Loucy (cell line): ENCODE measurements around the gene SUOX.

Experiments
- H2AFZ ChIP-seq: fragments of 200-600 bp; sonication (generic); 2 replicates; pipeline ENCODE4 v1.6.0; 2016; ENCODE audit warnings: antibody characterized with exemption, mild to moderate bottlenecking, low read length, moderate library complexity
- H3F3A ChIP-seq: fragments of 200-600 bp; 2 replicates; pipeline ENCODE4 v1.6.0; 2016; ENCODE audit warnings: antibody characterized with exemption, low read depth, mild to moderate bottlenecking
- H3K27me3 ChIP-seq: fragments of 200-600 bp; sonication (generic); 2 replicates; pipeline ENCODE4 v1.6.1; 2014; ENCODE audit warnings: low read length, mild to moderate bottlenecking; ENCODE audit not compliant: insufficient read depth, poor library complexity, severe bottlenecking
- H3K36me3 ChIP-seq: fragments of 200-600 bp; sonication (generic); 2 replicates; pipeline ENCODE4 v1.6.1; 2016; ENCODE audit warnings: low read length; ENCODE audit not compliant: insufficient read depth
- H3K4me1 ChIP-seq: fragments of 200-600 bp; sonication (generic); 2 replicates; pipeline ENCODE4 v1.5.1; 2014; ENCODE audit warnings: low read length, mild to moderate bottlenecking; ENCODE audit not compliant: insufficient read depth, poor library complexity, severe bottlenecking
- H3K4me2 ChIP-seq: fragments of 200-600 bp; sonication (generic); 2 replicates; pipeline ENCODE4 v1.6.0; 2014; ENCODE audit warnings: antibody characterized with exemption, low read length, low read depth, mild to moderate bottlenecking; ENCODE audit not compliant: poor library complexity, severe bottlenecking
- H3K4me3 ChIP-seq: fragments of 200-600 bp; sonication (generic); 2 replicates; pipeline ENCODE4 v1.5.1; 2014; ENCODE audit warnings: low read length, mild to moderate bottlenecking, mixed read lengths; ENCODE audit not compliant: poor library complexity, severe bottlenecking
- H3K79me2 ChIP-seq: fragments of 200-600 bp; sonication (generic); 2 replicates; pipeline ENCODE4 v1.6.1; 2014; ENCODE audit warnings: low read length; ENCODE audit not compliant: insufficient read depth
- H3K9ac ChIP-seq: fragments of 200-600 bp; sonication (generic); 2 replicates; pipeline ENCODE4 v1.6.0; 2014; ENCODE audit warnings: mild to moderate bottlenecking, low read depth, low read length, moderate library complexity; ENCODE audit not compliant: poor library complexity, severe bottlenecking
- H3K9me2 ChIP-seq: fragments of 200-600 bp; sonication (generic); replicated peaks from 2 replicates; pipeline ENCODE4 v1.6.1; 2016; ENCODE audit warnings: low read depth, low read length, mixed read lengths
- H3K9me3 ChIP-seq: fragments of 200-600 bp; sonication (generic); 2 replicates; pipeline ENCODE4 v1.6.1; 2014; ENCODE audit warnings: mild to moderate bottlenecking, antibody characterized with exemption, low read length, low read depth; ENCODE audit not compliant: insufficient read depth
- H4K20me1 ChIP-seq: fragments of 200-600 bp; sonication (generic); 2 replicates; pipeline ENCODE4 v1.6.0; 2014; ENCODE audit warnings: antibody characterized with exemption, low read length, mild to moderate bottlenecking; ENCODE audit not compliant: insufficient read depth, poor library complexity, severe bottlenecking
- CTCF ChIP-seq: fragments of 200-600 bp; sonication (generic); conservative IDR thresholded peaks from 2 replicates; pipeline ENCODE4 v1.5.1; 2014; ENCODE audit warnings: mild to moderate bottlenecking, antibody characterized with exemption, low read length
- EZH2phosphoT487 ChIP-seq: fragments of 200-600 bp; IDR thresholded peaks from 2 replicates; pipeline ENCODE4 v1.6.1; 2018; ENCODE audit warnings: antibody characterized with exemption, mild to moderate bottlenecking, moderate library complexity, borderline replicate concordance

SUOX gene

GRCh38 chr12:56018356-56018755, 21.3 kb downstream of the SUOX start:
- no peak overlapping the region for H3K4me3 ChIP-seq
- TF ChIP-seq EZH2phosphoT487 (no peak), CTCF (no peak)
- H3K9ac ChIP-seq, result no peak overlapping the region
- H3F3A ChIP-seq, result no peaks in the 10 kb centered on the region
- H2AFZ ChIP-seq, result no peak overlapping the region
- H3K27me3 ChIP-seq, result no peaks in the 10 kb centered on the region
- H4K20me1 ChIP-seq, result no peaks in the 10 kb centered on the region
- no peaks in the 10 kb centered on the region for H3K36me3 ChIP-seq
- no peaks in the 10 kb centered on the region for H3K79me2 ChIP-seq
- no peak overlapping the region for H3K4me2 ChIP-seq
- H3K9me2 ChIP-seq, result no peaks in the 10 kb centered on the region
- peaks cover 6% of the 10 kb centered on the region for H3K4me1 ChIP-seq
- no peaks in the 10 kb centered on the region for H3K9me3 ChIP-seq

DNA sequence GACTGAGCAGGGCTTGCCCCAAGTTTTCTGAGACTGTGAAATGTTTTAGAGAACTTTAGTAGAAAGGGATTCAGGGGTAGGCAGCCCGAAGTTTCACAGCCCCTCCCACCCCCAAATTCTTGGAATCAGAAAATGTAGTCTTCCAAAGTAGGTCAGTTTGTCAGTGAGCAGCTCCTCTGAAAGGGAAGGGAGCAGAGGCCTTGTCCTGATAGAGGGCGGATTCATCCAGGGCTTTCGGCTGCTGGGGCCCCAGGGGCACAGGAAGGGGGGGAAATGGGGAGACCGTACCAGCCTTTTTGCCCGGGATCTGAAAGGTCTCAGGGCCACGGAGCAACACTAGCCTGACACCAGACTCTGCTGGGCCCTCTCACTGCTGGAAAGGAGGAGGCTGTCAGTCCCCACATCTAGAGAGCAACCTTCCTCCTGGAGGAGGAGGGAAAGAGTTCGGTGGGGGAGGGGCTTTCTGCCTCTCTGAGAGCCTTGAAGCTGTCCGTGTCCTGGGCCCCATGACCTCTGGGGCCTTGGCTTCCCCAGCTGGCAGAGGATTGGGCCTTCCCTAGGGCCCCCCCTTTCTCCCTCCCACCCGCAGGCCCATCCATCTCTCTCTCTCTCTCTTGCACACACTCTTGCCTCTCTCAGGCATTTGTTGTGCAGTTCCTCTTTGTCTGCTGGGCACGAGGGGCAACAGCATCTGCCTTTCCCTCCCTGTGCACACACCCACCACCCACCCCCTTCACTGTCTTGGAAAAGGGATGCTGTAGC, 23.5 kb downstream of the SUOX start, which contains the start of gene IKZF4:
Gene IKZF4 (plus strand): TSS at position 621 of the 762 bp plus-strand sequence. CDS start 451 bp downstream, outside the sequence.
- Histone ChIP-seq H2AFZ (no peak within 1 kb of the TSS; the same call in 1 of the 2 replicates), H3K9me3 (no peaks in the 10 kb centered on the region), H3K4me2 (peak within 1 kb of the TSS; percentile 41), H3K4me1 (peaks cover 4% of the 10 kb centered on the region), H4K20me1 (no peaks in the 10 kb centered on the region), H3K9ac (peak within 1 kb of the TSS; percentile 68), H3K4me3 (peak within 1 kb of the TSS; percentile 56), H3K27me3 (no peaks in the 10 kb centered on the region), H3K79me2 (no peaks in the 10 kb centered on the region), H3K9me2 (no peaks in the 10 kb centered on the region), H3K36me3 (no peaks in the 10 kb centered on the region), H3F3A (no peaks in the 10 kb centered on the region)
- TF ChIP-seq CTCF (no peak), EZH2phosphoT487 (no peak)

DNA sequence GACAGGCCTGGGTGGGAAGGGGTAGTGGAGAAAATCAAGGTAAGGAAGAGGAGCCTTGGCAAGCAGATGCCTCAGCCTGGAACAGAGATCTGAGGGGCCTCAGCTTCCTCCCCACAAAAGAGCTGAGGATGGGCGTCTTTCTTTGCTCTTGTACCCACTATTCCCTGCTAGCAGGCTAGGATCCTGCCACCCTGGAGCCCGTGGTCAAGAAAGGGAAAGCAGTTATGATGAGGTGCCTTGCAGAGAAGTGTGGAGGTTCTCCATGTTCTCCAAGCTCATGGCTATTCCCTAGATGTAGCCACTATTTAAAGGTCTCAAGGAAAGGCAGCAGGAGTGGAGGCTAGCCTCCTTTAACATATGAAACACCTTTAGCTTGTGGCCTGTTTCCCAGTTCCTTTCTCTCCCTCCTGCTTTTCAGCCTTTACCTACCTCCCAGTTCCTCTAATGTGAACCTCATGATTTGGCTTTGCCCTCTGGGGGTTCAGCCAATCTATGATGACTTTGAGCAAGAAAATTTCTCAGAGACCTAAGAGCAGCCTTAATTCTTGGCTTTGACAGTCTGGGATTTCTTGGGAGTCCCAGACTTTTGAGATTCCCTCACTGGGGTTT, 24.9 kb downstream of the SUOX start:
- no peaks in the 10 kb centered on the region for H3K9me3 ChIP-seq
- H3K27me3 ChIP-seq, result no peaks in the 10 kb centered on the region
- no peaks in the 10 kb centered on the region for H3K4me1 ChIP-seq
- TF ChIP-seq EZH2phosphoT487, result no peak
- no peaks in the 10 kb centered on the region for H3K79me2 ChIP-seq
- peak overlapping the region; percentile 41 for H3K4me2 ChIP-seq
- H3K9me2 ChIP-seq, result no peaks in the 10 kb centered on the region
- peak overlapping the region; percentile 68 for H3K9ac ChIP-seq
- H3K36me3 ChIP-seq, result no peaks in the 10 kb centered on the region
- H3K4me3 ChIP-seq, result peak overlapping the region; percentile 56
- H4K20me1 ChIP-seq, result no peaks in the 10 kb centered on the region
- H3F3A ChIP-seq, result no peaks in the 10 kb centered on the region
- H2AFZ ChIP-seq, result no peak overlapping the region
